ENCODE data around the gene FAM186B.

FAM186B gene

GRCh38 chr12:49549735-49550692, 55.4 kb downstream of the FAM186B start:
- DNase-seq: no peak

- peak; percentile 38 for DNase-seq
Observed at GRCh38 chr12:49548822-49549648, 56.4 kb downstream of the FAM186B start.

GRCh38 chr12:49548481-49548821, 57.0 kb downstream of the FAM186B start:
- DNase-seq: no peak

GRCh38 chr12:49547090-49547690, 58.2 kb downstream of the FAM186B start:
- DNase-seq: no peak

DNA sequence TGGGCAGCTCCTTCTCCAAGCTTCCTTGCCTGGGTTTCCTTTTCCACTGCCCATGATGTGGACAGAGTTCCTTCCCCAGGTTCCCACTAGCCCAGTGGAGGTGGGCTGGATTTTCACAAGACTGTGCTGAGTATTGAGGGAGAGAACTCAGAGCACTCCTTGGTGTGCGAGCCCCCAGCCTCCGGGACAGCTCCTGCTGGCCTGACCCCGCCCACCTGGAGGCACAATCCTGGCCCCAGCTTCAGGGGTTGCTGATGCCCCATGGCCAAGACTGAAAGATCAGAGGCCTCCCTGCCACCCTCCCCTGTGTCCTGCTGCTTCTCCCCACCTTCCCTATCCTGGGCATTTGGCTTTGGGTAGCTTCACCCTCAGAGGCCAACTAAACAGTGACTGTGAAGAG, 59.0 kb downstream of the FAM186B start:
- no peak for DNase-seq

DNA sequence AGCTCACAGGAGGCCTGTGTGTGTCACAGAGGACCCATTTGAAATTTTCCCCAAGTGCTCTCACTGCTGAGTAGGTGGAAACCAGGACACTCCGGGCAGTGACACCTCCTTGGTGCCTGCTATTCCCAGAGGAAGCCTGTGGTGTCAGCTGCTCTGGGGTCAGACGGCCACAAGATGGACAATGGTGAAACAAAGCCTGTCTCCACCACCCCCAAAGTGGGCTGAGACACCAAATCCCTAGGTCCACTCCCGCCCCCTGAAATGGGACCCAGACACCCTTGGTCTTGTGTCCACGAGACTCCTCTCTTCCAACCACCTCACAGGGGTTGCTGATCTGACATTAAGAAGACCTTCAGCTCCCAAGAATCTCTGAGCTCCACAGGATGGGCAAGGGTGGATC, 59.6 kb downstream of the FAM186B start:
- no peak for DNase-seq

DNA sequence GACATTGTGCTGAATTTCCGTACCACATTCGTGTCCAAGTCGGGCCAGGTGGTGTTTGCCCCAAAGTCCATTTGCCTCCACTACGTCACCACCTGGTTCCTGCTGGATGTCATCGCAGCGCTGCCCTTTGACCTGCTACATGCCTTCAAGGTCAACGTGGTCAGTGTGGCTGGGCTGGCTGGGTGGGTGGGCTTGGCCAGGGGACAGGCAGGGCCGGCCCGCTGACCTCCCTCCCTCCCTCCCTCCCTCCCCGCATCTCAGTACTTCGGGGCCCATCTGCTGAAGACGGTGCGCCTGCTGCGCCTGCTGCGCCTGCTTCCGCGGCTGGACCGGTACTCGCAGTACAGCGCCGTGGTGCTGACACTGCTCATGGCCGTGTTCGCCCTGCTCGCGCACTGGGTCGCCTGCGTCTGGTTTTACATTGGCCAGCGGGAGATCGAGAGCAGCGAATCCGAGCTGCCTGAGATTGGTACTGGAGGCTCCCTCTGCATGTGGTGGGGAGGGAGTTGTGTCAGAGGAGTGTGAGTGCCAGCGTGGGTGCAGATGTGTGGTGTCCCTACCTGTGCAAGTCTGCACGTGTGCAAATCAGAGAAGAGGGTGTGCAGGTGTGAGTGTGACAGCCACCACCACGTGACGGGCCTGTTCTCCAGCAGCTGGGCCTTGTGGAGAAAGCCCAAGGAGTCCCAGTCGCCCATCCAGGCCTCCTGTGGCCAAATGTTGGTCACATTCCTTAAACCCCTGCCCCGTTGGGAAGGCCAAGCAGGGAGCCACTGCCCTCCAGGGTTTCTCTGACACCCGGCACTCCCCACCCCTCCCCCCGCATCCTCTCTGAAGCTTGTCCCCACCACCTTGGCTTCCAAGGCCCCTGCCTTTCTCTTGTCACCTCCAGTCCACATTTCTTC, 61.3 kb downstream of the FAM186B start:
- no peak for DNase-seq

- no peak for DNase-seq
Observed at GRCh38 chr12:49543221-49543913, 62.1 kb downstream of the FAM186B start.

DNA sequence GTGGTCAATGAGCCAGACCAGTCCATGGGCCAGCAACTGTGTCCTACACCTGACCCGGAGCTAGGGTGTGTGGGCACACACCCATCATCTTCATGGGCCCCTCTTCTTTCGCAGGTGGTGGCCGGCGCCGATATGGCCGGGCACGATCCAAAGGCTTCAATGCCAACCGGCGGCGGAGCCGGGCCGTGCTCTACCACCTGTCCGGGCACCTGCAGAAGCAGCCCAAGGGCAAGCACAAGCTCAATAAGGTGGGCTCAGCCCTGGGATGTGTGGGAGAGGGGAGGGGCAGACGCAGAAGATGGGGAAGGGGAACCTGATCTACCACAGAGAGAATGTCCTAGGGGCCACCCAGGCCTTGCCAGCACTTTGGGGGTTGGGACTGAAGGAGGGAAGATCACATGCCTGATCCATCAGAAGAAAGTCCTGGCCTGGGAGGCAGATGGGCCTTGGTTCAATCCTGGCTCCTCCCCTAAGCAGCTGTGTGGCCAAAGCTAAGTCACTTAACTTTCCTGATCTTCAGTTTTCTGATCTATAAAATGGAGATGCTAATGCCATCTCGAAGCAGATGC, 62.8 kb downstream of the FAM186B start:
- no peak for DNase-seq

GRCh38 chr12:49541911-49542505, 63.4 kb downstream of the FAM186B start:
- DNase-seq: no peak

DNA sequence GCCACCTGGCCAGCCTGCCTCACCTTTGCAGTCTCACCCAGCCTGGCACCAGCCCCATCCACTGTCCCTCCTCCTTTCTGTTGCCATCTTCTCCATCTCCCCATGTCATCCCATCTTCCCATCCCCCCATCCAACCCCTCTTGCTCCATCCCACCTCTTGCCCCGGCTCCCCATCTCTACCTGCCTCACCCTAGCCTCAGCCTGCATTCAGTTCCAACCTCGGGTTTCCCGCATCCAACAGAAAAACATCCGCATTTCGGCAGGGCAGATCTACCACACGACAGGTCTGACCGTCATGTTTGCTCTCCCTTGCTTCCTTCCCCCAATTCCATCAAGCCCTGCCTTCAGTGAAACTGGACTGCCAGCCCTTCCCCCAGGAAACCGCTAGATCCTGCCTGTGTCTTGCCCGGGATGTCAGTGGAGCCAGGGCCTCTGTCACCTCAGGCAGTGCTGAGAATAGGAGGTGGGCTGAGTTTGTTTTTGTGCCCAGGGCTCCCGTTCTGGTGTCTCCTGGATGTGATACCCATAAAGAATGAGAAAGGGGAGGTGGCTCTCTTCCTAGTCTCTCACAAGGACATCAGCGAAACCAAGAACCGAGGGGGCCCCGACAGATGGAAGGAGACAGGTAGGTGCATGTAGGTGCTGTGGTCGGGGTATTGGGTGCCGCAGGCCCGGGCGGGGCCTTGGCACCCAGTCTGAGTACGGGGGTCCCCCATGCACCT, 64.1 kb downstream of the FAM186B start:
- DNase-seq: no peak

- no peak for DNase-seq
Observed at GRCh38 chr12:49540229-49541139, 65.0 kb downstream of the FAM186B start.

GRCh38 chr12:49539406-49540228, 65.8 kb downstream of the FAM186B start:
- no peak for DNase-seq

DNA sequence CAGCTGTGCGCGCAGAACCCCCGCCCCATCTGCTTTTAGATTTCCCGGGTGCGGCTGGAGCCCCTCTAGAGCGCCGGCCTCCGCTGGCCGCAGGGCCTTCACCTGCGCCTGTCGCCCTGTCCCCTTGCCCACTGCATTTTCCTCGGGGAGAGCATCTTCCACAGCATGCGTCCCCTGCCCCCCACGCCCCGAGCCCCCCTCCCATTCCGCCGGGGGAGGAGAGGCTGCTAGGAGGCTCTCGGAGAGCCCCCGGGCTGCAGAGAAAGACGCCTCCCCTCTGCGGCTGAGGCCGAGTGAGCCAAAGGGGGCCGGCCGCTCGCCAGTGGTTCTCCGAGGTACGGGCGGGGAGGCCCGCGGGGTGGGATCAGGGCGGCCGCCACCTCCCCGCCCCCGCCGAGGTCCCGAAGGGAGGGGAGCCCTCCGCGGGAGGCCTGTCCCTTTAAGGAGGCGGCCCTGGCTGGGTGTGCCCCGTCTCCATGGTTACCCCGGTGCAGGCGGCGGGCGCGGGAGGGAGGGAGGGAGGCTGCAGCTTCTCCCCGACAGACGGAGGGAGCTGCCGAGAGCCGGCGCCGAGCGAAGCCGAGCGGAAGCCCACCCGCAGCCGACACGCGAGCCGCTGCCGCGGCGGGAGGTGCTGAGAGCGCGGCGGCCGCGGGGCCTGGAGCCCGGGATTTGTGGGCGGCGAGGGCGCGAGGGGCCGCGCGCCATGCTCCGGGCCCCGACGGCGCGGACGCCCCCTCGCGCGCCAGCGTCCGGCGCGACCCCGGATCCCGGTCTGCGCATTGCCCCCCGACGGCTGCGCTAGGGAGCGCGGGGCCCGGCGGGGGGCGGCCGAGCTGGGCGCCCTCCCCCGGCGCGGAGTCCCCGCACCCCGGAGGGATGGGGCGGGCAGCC, 66.7 kb downstream of the FAM186B start, which contains the start of gene KCNH3:
Gene KCNH3 (plus strand): TSS at position 521 of the 894 bp plus-strand sequence. CDS start 387 bp downstream, outside the sequence.
- DNase-seq: peak; percentile 83

DNA sequence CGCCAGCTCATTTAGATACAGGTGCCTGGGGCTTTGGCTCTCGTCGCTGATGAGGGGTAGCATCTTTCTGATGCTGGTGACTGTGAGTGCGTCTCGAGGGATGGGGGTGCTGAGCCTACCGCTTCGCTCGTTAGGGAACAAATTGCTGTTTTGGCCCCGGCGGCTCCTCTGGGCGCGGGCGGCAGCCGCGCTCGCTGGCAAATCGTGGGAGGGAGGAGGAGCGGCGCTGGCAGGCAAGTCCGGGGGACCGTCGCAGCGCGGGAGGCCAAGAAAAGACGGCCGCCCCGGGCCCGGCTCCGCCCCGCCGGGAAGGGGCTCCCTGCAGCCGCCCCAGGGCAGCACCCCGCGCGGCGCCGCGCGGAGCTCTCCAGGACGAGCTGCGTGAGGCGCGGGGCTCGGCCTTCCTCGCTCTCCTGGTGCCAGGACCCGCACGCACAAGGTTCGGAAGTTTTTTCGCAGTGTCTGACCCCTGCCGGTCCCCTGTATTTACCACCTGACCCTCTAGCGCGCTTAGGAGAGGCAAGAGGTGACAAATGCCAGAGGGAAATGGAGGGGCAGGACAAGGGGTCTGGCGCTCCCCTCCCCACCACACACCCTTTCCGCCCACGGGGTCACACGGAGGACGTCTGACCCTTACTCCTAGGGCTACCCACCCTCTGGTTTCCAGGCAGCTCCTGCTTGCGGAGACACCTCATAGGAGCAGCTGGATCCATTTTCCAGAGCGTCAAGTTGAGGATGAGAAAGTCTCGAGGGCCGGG, 67.5 kb downstream of the FAM186B start:
- peak; percentile 35 for DNase-seq

Data from activated CD4-positive, alpha-beta T cell treated with anti-CD3 and anti-CD28 coated beads for 48 hours (primary cell).